Esophagus muscularis mucosa (tissue), 4 donors: Measurements from ENCODE around the gene STK32B. TPM values are rescaled to one million over a fixed set of nuclear protein-coding genes. Genes with fewer than 3 reads are reported as not detected.

Experiments used
- DNase-seq: peaks from one replicate; pipeline ENCODE4 v3.0.0-alpha.2; 2017; ENCODE audit errors: extremely low spot score
- H3K27ac ChIP-seq, 4 donors: fragments of 200-600 bp; sonication (generic); replicated peaks in 1 of 4; 1 replicate in 3 of 4; 2 replicates in 1 of 4; pipeline ENCODE4 v1.5.1; 2016 to 2019; ENCODE audit warnings: mild to moderate bottlenecking in 1 of 4
- H3K27me3 ChIP-seq, 4 donors: fragments of 200-600 bp; sonication (generic); one replicate each; pipeline versions ENCODE4 v1.5.1 to v1.6.0; 2016 to 2019
- H3K36me3 ChIP-seq, 4 donors: fragments of 200-600 bp; sonication (generic); one replicate each; pipeline ENCODE4 v1.5.1; 2016 to 2019
- H3K4me1 ChIP-seq, 4 donors: fragments of 200-600 bp; sonication (generic); one replicate each; pipeline ENCODE4 v1.5.1; 2016 to 2019
- H3K4me3 ChIP-seq, 4 donors: fragments of 200-600 bp; sonication (generic); 1 replicate in 2 of 4; 2 replicates in 2 of 4; pipeline ENCODE4 v1.5.1; 2016 to 2019; ENCODE audit warnings: mild to moderate bottlenecking in 4 of 4, moderate library complexity in 1 of 4
- H3K9me3 ChIP-seq, 4 donors: fragments of 200-600 bp; sonication (generic); 1 replicate in 3 of 4; 2 replicates in 1 of 4; pipeline ENCODE4 v1.5.1; 2016 to 2019
- CTCF ChIP-seq, 3 experiments: fragments of 200-600 bp in 2 of 3; fragments of 450-650 bp in 1 of 3; sonication (generic) in 2 of 3; IDR thresholded peaks; one replicate each; pipeline ENCODE4 v1.5.1; 2017 to 2019; ENCODE audit warnings: antibody characterized with exemption in 3 of 3, mild to moderate bottlenecking in 2 of 3, moderate library complexity in 1 of 3
- EP300 ChIP-seq: sonication (generic); formaldehyde crosslinking; IDR thresholded peaks from one replicate; pipeline ENCODE4 v1.6.1; 2017; ENCODE audit warnings: antibody characterized with exemption
- POLR2A ChIP-seq: fragments of 450-650 bp; IDR thresholded peaks from one replicate; pipeline ENCODE4 v1.6.1; 2017; ENCODE audit warnings: antibody characterized with exemption, moderate library complexity, mild to moderate bottlenecking, low read depth
- POLR2AphosphoS5 ChIP-seq, 2 donors: sonication (generic); formaldehyde crosslinking; IDR thresholded peaks; one replicate each; pipeline ENCODE4 v1.6.1; 2017; ENCODE audit warnings: antibody characterized with exemption in 2 of 2
- WGBS: methylation state at CpG from one replicate; pipeline ENCODE4 v1.1.5; 2018; 5-methylcytosine and 5-hydroxymethylcytosine counted together
- intact Hi-C: fragments of 100-400 bp; cut with DNase I; formaldehyde crosslinking; loops from one replicate; pipeline ENCODE4 v1.15.1; 2023
- total RNA-seq, 4 donors: library from RNA; depleted of rRNA; stranded (reverse); fragments of >200 nt; gene quantifications; one replicate each; pipeline versions ENCODE4 v1.1.0 to v1.2.1, GENCODE V29; 2016

STK32B gene
- total RNA-seq, 4 donors from 2014 or later: 1.7 to 3.8 (median 2.7) TPM

GRCh38 chr4:5444918-5445517, 393.7 kb downstream of the STK32B start:
- no peak for DNase-seq

GRCh38 chr4:5446595-5447226, 395.4 kb downstream of the STK32B start:
- intact Hi-C loops: no loop called here
- 92% methylated on average over 9 of the region's 17 CpGs for WGBS
- no peaks in the 10 kb centered on the region for H3K4me1 ChIP-seq
- H3K36me3 ChIP-seq: no peaks in the 10 kb centered on the region
- no peak overlapping the region for H3K27ac ChIP-seq
- no peak overlapping the region for H3K4me3 ChIP-seq
- no peaks in the 10 kb centered on the region for H3K9me3 ChIP-seq
- TF ChIP-seq CTCF (IDR thresholded peaks at IDR 0.05) (no peak), POLR2AphosphoS5 (IDR thresholded peaks at IDR 0.05) (no peak), EP300 (no peak), POLR2A (no peak)
- DNase-seq: no peak
- no peaks in the 10 kb centered on the region for H3K27me3 ChIP-seq

More at GRCh38 chr4:5444918-5445517, 393.7 kb downstream of the STK32B start:
- Histone ChIP-seq H3K36me3 (no peaks in the 10 kb centered on the region), H3K4me1 (no peaks in the 10 kb centered on the region), H3K27ac (no peak overlapping the region), H3K9me3 (no peaks in the 10 kb centered on the region), H3K4me3 (no peak overlapping the region), H3K27me3 (no peaks in the 10 kb centered on the region)
- intact Hi-C loops: no loop called here
- TF ChIP-seq POLR2A: no peak
- TF ChIP-seq CTCF (IDR thresholded peaks at IDR 0.05): no peak
- TF ChIP-seq EP300: no peak
- no peak for TF ChIP-seq POLR2AphosphoS5 (IDR thresholded peaks at IDR 0.05)
- WGBS: 92% methylated on average over 10 of the region's 10 CpGs

- intact Hi-C loops: no loop called here
- 82% methylated on average over 3 of the region's 3 CpGs for WGBS
- Histone ChIP-seq H3K27ac (no peak overlapping the region), H3K36me3 (no peaks in the 10 kb centered on the region), H3K4me1 (no peaks in the 10 kb centered on the region), H3K27me3 (no peaks in the 10 kb centered on the region), H3K9me3 (no peaks in the 10 kb centered on the region), H3K4me3 (no peak overlapping the region)
- no peak for TF ChIP-seq POLR2AphosphoS5 (IDR thresholded peaks at IDR 0.05)
- TF ChIP-seq EP300: no peak
- no peak for TF ChIP-seq POLR2A
- TF ChIP-seq CTCF (IDR thresholded peaks at IDR 0.05): no peak
- DNase-seq: no peak
These were observed 396.5 kb downstream of the STK32B start for GRCh38 chr4:5447755-5448154.

- no peaks in the 10 kb centered on the region for H3K4me1 ChIP-seq
- TF ChIP-seq POLR2A (no peak), CTCF (IDR thresholded peaks at IDR 0.05) (no peak)
- no peaks in the 10 kb centered on the region for H3K9me3 ChIP-seq
- H3K36me3 ChIP-seq: no peaks in the 10 kb centered on the region
- no peak for DNase-seq
- no peak overlapping the region for H3K4me3 ChIP-seq
- 56% methylated on average over 10 of the region's 10 CpGs for WGBS
- H3K27me3 ChIP-seq: no peaks in the 10 kb centered on the region
- H3K27ac ChIP-seq: no peak overlapping the region
- intact Hi-C loops: no loop called here
These were observed 396.9 kb downstream of the STK32B start for GRCh38 chr4:5448221-5448620.
